Measurements from ENCODE around the gene SSBP4.

Gene SSBP4

DNA sequence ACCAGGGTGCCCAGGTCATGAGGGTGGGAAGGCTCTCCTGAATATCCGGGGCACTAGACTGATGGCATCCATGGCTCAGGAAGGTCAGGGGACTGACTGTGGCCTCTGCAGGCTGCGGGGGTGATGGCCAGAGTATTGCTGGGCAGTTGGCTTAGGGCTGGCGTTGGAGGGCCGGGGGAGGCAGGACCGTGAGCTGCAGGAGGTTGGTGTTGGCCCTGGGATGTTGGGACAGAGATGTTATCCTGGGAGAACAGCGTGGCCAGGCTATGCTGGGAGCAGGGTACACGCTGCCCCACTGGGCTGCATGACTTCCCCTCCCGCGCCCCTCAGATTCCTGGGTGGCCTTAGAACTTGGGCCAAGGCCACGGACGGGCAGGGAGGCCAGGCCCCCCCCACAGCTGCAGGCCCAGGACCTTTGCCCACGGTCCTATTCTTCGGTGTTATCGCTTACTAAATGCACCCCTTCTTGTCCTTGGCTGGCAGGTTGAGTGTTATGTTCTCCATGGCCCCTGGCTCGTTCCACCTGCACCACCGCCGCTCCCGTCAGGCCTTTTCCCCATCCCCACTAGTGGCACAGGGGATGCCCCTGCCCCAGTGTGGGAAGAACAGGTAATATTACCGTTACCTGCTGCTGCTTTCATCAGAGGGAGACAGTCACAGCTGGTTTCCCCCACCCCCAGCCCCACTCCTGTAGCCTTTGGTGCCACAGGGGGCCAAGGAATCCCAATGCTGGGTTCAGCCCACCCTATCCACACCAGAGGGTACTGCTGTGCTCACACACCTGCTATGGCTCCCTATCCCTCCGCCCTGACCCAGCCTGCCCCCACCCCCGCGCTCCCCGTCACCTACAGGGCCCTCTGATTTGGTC lies 22.0 kb downstream of the SSBP4 start:
- no peak for DNase-seq (ENCODE audit: low read depth, low spot score)
- Histone ChIP-seq H3K36me3 (ENCODE audit: insufficient read depth, insufficient read length, low read length) (peaks cover 33% of the 10 kb centered on the region), H3K9me3 (ENCODE audit: insufficient read depth, low read length) (no peaks in the 10 kb centered on the region), H3K4me3 (ENCODE audit: insufficient read length, low read depth) (no peak overlapping the region), H3K27me3 (ENCODE audit: insufficient read depth, insufficient read length) (no peaks in the 10 kb centered on the region), H3K4me1 (ENCODE audit: insufficient read depth, insufficient read length) (peaks cover 31% of the 10 kb centered on the region), H3K9ac (ENCODE audit: insufficient read length, low read depth) (peak overlapping the region; percentile 12)
- TF ChIP-seq ZNF274 (IDR thresholded peaks at IDR 0.05; ENCODE audit: low read depth, low read length) (no peak), SUZ12 (IDR thresholded peaks at IDR 0.05; ENCODE audit: extremely low read depth, insufficient read depth, insufficient read length) (no peak)

DNA sequence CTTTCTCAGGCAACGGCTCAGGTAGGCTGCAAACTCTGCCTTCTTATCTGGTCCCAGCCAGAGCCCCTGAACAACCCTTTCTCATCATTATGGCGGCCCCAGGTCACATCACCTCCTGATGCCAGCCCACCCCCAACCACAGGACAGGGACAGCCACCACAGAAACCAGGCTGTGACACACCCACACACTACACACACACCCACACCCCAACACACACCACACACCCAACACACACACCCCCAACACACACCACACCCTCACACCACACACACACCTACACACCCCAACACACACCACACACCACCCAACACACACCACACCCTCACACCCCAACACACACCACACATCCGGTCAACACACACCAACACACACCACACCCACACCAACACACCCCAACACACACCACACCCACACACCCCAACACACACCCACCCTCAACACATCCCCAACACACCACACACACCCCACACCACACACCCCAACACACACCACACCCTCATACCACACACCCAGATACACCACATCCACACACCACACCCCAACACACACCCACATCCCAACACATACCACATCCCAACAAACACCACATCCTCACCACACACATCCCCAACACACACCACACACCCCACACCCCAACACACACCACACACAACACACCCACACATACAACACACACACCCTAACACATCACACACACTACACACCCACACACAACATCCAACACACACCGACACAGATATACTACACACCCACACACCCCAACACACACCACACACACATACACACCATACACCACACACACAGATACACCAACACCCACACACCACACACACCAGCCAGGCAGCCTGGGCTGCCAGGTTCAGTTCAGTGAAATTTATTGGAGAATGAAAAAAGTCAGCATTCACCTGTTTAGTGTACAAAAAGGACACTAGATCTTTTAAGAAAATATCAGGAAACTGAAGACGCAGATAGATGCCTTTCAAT lies 22.9 kb downstream of the SSBP4 start:
- no peak overlapping the region for H3K9ac ChIP-seq (ENCODE audit: insufficient read length, low read depth)
- peaks cover 37% of the 10 kb centered on the region for H3K36me3 ChIP-seq (ENCODE audit: insufficient read depth, insufficient read length, low read length)
- no peaks in the 10 kb centered on the region for H3K27me3 ChIP-seq (ENCODE audit: insufficient read depth, insufficient read length)
- no peaks in the 10 kb centered on the region for H3K9me3 ChIP-seq (ENCODE audit: insufficient read depth, low read length)
- no peak for DNase-seq (ENCODE audit: low read depth, low spot score)
- no peak overlapping the region for H3K4me3 ChIP-seq (ENCODE audit: insufficient read length, low read depth)
- no peak for TF ChIP-seq YY1 (IDR thresholded peaks at IDR 0.05; ENCODE audit: insufficient read depth, insufficient read length)
- TF ChIP-seq SUZ12 (IDR thresholded peaks at IDR 0.05; ENCODE audit: extremely low read depth, insufficient read depth, insufficient read length) = no peak
- TF ChIP-seq ZNF274 (IDR thresholded peaks at IDR 0.05; ENCODE audit: low read depth, low read length) = no peak
- peaks cover 34% of the 10 kb centered on the region for H3K4me1 ChIP-seq (ENCODE audit: insufficient read depth, insufficient read length)

DNA sequence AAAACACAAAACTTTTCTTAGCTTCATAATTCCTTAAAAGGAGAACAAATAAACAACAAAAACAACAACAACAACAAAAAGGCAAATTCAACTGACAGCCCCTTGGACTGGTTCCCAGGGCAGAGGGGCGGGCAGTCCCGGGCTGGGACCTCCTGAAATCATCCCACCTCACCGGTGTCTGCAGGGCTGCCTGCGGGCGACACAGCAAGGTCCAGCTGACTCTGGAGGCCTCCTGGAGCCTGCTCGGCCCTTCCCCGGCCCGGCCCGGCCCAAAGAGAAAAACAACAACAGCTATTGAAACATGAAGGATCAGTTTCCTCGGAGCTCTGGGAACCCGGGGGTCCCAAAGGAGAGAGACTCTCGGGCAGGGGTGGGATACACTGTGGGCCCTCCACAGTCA lies 23.7 kb downstream of the SSBP4 start:
- Histone ChIP-seq H3K4me1 (ENCODE audit: insufficient read depth, insufficient read length) (peaks cover 34% of the 10 kb centered on the region), H3K27me3 (ENCODE audit: insufficient read depth, insufficient read length) (no peaks in the 10 kb centered on the region), H3K4me3 (ENCODE audit: insufficient read length, low read depth) (no peak overlapping the region), H3K9me3 (ENCODE audit: insufficient read depth, low read length) (no peaks in the 10 kb centered on the region), H3K36me3 (ENCODE audit: insufficient read depth, insufficient read length, low read length) (peaks cover 45% of the 10 kb centered on the region), H3K9ac (ENCODE audit: insufficient read length, low read depth) (no peak overlapping the region)
- TF ChIP-seq YY1 (IDR thresholded peaks at IDR 0.05; ENCODE audit: insufficient read depth, insufficient read length) (no peak), ZNF274 (IDR thresholded peaks at IDR 0.05; ENCODE audit: low read depth, low read length) (no peak), SUZ12 (IDR thresholded peaks at IDR 0.05; ENCODE audit: extremely low read depth, insufficient read depth, insufficient read length) (no peak)
- no peak for DNase-seq (ENCODE audit: low read depth, low spot score)

DNA sequence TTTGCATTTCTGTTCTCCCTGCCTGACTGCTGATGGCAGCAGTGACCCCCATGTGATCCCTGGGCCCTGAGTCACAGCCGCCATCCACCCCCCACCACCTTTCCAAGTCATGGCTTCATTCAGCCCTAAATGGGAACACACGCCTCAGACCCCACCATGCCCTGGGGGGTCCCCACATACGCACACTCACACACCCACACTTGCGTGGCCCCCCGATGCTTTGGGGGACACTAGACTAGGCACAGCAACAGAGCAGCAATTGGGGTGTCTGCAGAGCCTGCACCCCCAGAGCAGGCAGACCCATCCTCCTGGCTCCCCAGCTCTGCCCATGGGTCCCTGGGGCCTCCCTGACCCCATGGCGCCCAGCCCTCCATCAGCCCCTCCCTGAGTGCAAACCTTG lies 24.2 kb downstream of the SSBP4 start:
- Histone ChIP-seq H3K36me3 (ENCODE audit: insufficient read depth, insufficient read length, low read length) (peaks cover 48% of the 10 kb centered on the region), H3K9ac (ENCODE audit: insufficient read length, low read depth) (no peak overlapping the region), H3K4me1 (ENCODE audit: insufficient read depth, insufficient read length) (peaks cover 32% of the 10 kb centered on the region), H3K9me3 (ENCODE audit: insufficient read depth, low read length) (no peaks in the 10 kb centered on the region), H3K27me3 (ENCODE audit: insufficient read depth, insufficient read length) (no peaks in the 10 kb centered on the region), H3K4me3 (ENCODE audit: insufficient read length, low read depth) (no peak overlapping the region)
- no peak for DNase-seq (ENCODE audit: low read depth, low spot score)
- no peak for TF ChIP-seq YY1 (IDR thresholded peaks at IDR 0.05; ENCODE audit: insufficient read depth, insufficient read length)

DNA sequence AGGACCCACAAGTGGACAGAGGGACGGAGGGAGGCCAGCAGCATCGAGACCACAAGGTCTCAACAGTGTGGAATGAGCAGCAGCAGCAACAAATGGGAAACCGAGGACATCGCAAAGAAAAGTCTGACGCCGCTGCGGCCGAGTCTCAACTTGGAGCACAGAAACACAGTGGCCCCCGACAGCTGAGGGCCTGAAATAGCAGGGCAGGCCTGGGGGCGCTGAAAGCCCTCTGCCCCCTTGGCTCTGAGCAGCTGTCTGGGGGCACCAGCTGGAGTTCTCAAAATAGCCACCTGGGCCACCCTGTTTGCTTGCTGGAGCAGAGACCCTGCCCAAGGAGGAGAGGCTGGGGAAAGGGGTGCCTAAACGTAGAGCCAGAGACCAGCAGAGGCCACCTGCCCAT lies 24.6 kb downstream of the SSBP4 start:
- DNase-seq (ENCODE audit: low read depth, low spot score) = no peak
- TF ChIP-seq ZNF274 (IDR thresholded peaks at IDR 0.05; ENCODE audit: low read depth, low read length) (no peak), YY1 (IDR thresholded peaks at IDR 0.05; ENCODE audit: insufficient read depth, insufficient read length) (no peak), SUZ12 (IDR thresholded peaks at IDR 0.05; ENCODE audit: extremely low read depth, insufficient read depth, insufficient read length) (no peak)
- Histone ChIP-seq H3K9me3 (ENCODE audit: insufficient read depth, low read length) (no peaks in the 10 kb centered on the region), H3K36me3 (ENCODE audit: insufficient read depth, insufficient read length, low read length) (peaks cover 52% of the 10 kb centered on the region), H3K4me1 (ENCODE audit: insufficient read depth, insufficient read length) (peaks cover 30% of the 10 kb centered on the region), H3K4me3 (ENCODE audit: insufficient read length, low read depth) (no peak overlapping the region), H3K9ac (ENCODE audit: insufficient read length, low read depth) (no peak overlapping the region), H3K27me3 (ENCODE audit: insufficient read depth, insufficient read length) (no peaks in the 10 kb centered on the region)

DNA sequence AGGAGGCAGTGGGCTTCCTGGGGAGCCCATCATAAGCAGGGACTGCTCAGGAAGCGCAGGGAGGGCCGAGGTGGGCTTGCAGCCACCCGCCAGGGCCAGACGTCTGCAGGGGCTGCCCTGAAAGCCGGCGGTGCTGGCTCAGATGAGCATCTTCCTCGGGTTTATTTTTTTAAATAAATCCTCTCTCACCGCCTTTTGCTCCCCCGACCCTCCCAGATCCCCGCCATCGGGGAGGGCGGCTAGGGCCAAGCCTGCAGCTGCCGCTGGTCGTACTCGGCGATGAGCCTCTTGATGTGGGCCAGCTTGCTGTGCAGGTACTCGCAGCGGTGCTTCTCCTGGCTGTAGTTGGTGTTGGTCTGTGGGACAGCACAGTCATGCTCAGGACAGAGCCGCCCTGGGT lies 25.3 kb downstream of the SSBP4 start:
- TF ChIP-seq YY1 (IDR thresholded peaks at IDR 0.05; ENCODE audit: insufficient read depth, insufficient read length) (no peak), ZNF274 (IDR thresholded peaks at IDR 0.05; ENCODE audit: low read depth, low read length) (no peak), SUZ12 (IDR thresholded peaks at IDR 0.05; ENCODE audit: extremely low read depth, insufficient read depth, insufficient read length) (no peak)
- Histone ChIP-seq H3K9ac (ENCODE audit: insufficient read length, low read depth) (peak overlapping the region; percentile 3), H3K27me3 (ENCODE audit: insufficient read depth, insufficient read length) (no peaks in the 10 kb centered on the region), H3K4me3 (ENCODE audit: insufficient read length, low read depth) (no peak overlapping the region), H3K9me3 (ENCODE audit: insufficient read depth, low read length) (no peaks in the 10 kb centered on the region), H3K36me3 (ENCODE audit: insufficient read depth, insufficient read length, low read length) (peaks cover 59% of the 10 kb centered on the region), H3K4me1 (ENCODE audit: insufficient read depth, insufficient read length) (peaks cover 27% of the 10 kb centered on the region)
- no peak for DNase-seq (ENCODE audit: low read depth, low spot score)
